GM12878 (cell line): ENCODE results near the gene CHRM4. TPM values are rescaled to one million over a fixed set of nuclear protein-coding genes. Genes with fewer than 3 reads are reported as not detected.

Experiments used
- ATAC-seq: fragments of 200-7000 bp; cut with Tn5 transposase; 3 replicates; pipeline ENCODE4 v1.9.1; 2020; ENCODE audit warnings: mild to moderate bottlenecking, moderate library complexity
- BruUV-seq: library from RNA; stranded (reverse); fragments of 400-500 nt; replicated peaks from 2 replicates; lab custom pipeline; 2021; lab: Mats Ljungman, UMichigan
- CTCF ChIA-PET: fragments of 300-600 bp; sonication (Branson Sonifier 250); formaldehyde crosslinking; extraction: SDS; loops from one replicate; lab custom pipeline; 2021; ENCODE audit warnings: inconsistent platforms; lab: Yijun Ruan, JAX
- POLR2A ChIA-PET: fragments of 350-600 bp; formaldehyde crosslinking; extraction: SDS; loops from one replicate; lab custom pipeline; 2021; ENCODE audit warnings: inconsistent platforms; lab: Charles Lee
- RAD21 ChIA-PET: fragments of 300-600 bp; sonication (Branson Sonifier 250); formaldehyde crosslinking; loops from one replicate; lab custom pipeline; 2023; ENCODE audit warnings: antibody characterized with exemption; ENCODE audit not compliant: unreplicated experiment; lab: Charles Lee
- SMC1A ChIA-PET: fragments of 300-600 bp; sonication (Branson Sonifier 250); formaldehyde crosslinking; loops from one replicate; lab custom pipeline; 2023; ENCODE audit not compliant: unreplicated experiment, uncharacterized antibody; lab: Charles Lee
- DNase-seq: peaks from one replicate; pipeline ENCODE4 v3.0.0-alpha.2; 2011; ENCODE audit warnings: low read depth, low spot score
- FAIRE-seq: peaks from 3 replicates; lab custom pipeline; 2011; peaks lifted over from hg19 to GRCh38; lab: Jason Lieb, UNC
- H2AFZ ChIP-seq: 2 replicates; pipeline ENCODE4 v1.6.0; 2011; ENCODE audit warnings: low read depth, low read length, control low read depth; ENCODE audit not compliant: control insufficient read depth
- H3K27ac ChIP-seq: 2 replicates; pipeline ENCODE4 v1.5.1; 2011; ENCODE audit warnings: control low read depth; ENCODE audit not compliant: control insufficient read depth, insufficient read depth
- H3K27me3 ChIP-seq, 2 experiments: replicated peaks in 1 of 2; 2 replicates each; pipeline versions ENCODE4 v1.6.0 to v1.6.1; 2011; ENCODE audit warnings: low read length in 1 of 2; ENCODE audit not compliant: control insufficient read depth in 2 of 2, insufficient read depth in 2 of 2
- H3K36me3 ChIP-seq, 2 experiments: 2 replicates each; pipeline ENCODE4 v1.5.1; 2011; ENCODE audit warnings: low read length in 1 of 2; ENCODE audit not compliant: control insufficient read depth in 2 of 2, insufficient read depth in 2 of 2
- H3K4me1 ChIP-seq: 2 replicates; pipeline ENCODE4 v1.6.1; 2011; ENCODE audit warnings: mild to moderate bottlenecking, low read length, moderate library complexity, mixed read lengths; ENCODE audit not compliant: control insufficient read depth, insufficient read depth
- H3K4me2 ChIP-seq: 2 replicates; pipeline ENCODE4 v1.6.0; 2011; ENCODE audit warnings: control low read depth; ENCODE audit not compliant: control insufficient read depth, insufficient read depth
- H3K4me3 ChIP-seq: fragments of 200-600 bp; sonication (generic); 2 replicates; pipeline ENCODE4 v1.5.1; 2016
- H3K79me2 ChIP-seq: 2 replicates; pipeline ENCODE4 v1.6.0; 2011; ENCODE audit warnings: low read length; ENCODE audit not compliant: control insufficient read depth, insufficient read depth
- H3K9ac ChIP-seq: 2 replicates; pipeline ENCODE4 v1.8.0; 2011; ENCODE audit warnings: low read length, control low read depth, mixed read lengths; ENCODE audit not compliant: control insufficient read depth, insufficient read depth
- H3K9me3 ChIP-seq: replicated peaks from 3 replicates; pipeline ENCODE4 v1.5.1; 2011; ENCODE audit warnings: mild to moderate bottlenecking, low read length; ENCODE audit not compliant: control insufficient read depth, insufficient read depth
- H4K20me1 ChIP-seq: 2 replicates; pipeline ENCODE4 v1.6.0; 2011; ENCODE audit not compliant: control insufficient read depth, insufficient read depth
- BMI1 ChIP-seq: fragments of 450-650 bp; IDR thresholded peaks from 2 replicates; pipeline ENCODE4 v1.6.1; 2016; ENCODE audit warnings: mild to moderate bottlenecking, moderate library complexity, borderline replicate concordance
- EP300 ChIP-seq, 2 experiments: fragments of 150-350 bp in 1 of 2; IDR thresholded peaks; 2 replicates each; pipeline ENCODE4 v1.6.1; 2011 to 2012; ENCODE audit warnings: low read depth in 2 of 2, low read length in 2 of 2, borderline replicate concordance in 1 of 2, improper control_type of control experiment in 1 of 2, inconsistent platforms in 1 of 2; ENCODE audit not compliant: control insufficient read depth in 1 of 2
- MEF2A ChIP-seq: IDR thresholded peaks from 2 replicates; pipeline ENCODE4 v1.6.1; 2011; ENCODE audit warnings: low read depth, mild to moderate bottlenecking, low read length, moderate library complexity; ENCODE audit not compliant: insufficient read depth
- MYB ChIP-seq: fragments of 150-350 bp; IDR thresholded peaks from 2 replicates; pipeline ENCODE4 v1.6.1; 2014; ENCODE audit warnings: mild to moderate bottlenecking, low read depth, low read length, borderline replicate concordance
- PKNOX1 ChIP-seq: fragments of 450-650 bp; IDR thresholded peaks from 2 replicates; pipeline ENCODE4 v1.6.1; 2016; ENCODE audit warnings: mild to moderate bottlenecking
- SMC3 ChIP-seq: IDR thresholded peaks from 2 replicates; pipeline ENCODE4 v1.6.1; 2011; ENCODE audit warnings: low read length, improper control_type of control experiment, borderline replicate concordance
- WGBS: methylation state at CpG from one replicate; pipeline ENCODE4 v1.1.6; 2016; ENCODE audit warnings: low lambda C conversion rate; ENCODE audit not compliant: insufficient replicate concordance, insufficient coverage; ENCODE audit errors: missing lambda C conversion rate; 5-methylcytosine and 5-hydroxymethylcytosine counted together
- in situ Hi-C: fragments of 300-500 bp; cut with MboI; formaldehyde crosslinking; loops from 9 replicates; pipeline ENCODE4 v1.14.3; 2018; ENCODE audit warnings: mixed read lengths
- intact Hi-C: fragments of 100-400 bp; cut with micrococcal nuclease; formaldehyde crosslinking; loops from one replicate; pipeline ENCODE4 v1.14.2; 2022; ENCODE audit not compliant: unreplicated experiment
- polyA plus RNA-seq, 11 experiments: library from polyadenylated mRNA; depleted of rRNA in 4 of 11; unstranded in 6 of 11; stranded (reverse) in 5 of 11; fragments of >200 nt; fragmentation: Nextera tagmentation in 4 of 11; fragmentation: Illumina TruSeq in 1 of 11; extraction: Ambion mirVana in 4 of 11; extraction: Trizol in 1 of 11; gene quantifications; 1 replicate in 1 of 11; 2 replicates in 10 of 11; pipeline versions ENCODE4 v1.2.1 to v1.2.3, GENCODE V29; 2011 to 2016; ENCODE audit warnings: inconsistent platforms in 2 of 11, missing spikeins in 2 of 11, low read depth in 1 of 11
- total RNA-seq, 4 experiments: library from RNA; depleted of rRNA in 3 of 4; stranded (reverse); fragments of >200 nt in 3 of 4; fragmentation: Illumina TruSeq in 1 of 4; extraction: Trizol in 1 of 4; gene quantifications; 2 replicates each; pipeline versions ENCODE4 v1.2.1 to v1.2.3, GENCODE V29; 2013 to 2021

CHRM4 gene
- total and polyA plus RNA-seq, 10 of the 15 experiments (the other 5 are each of a cell fraction or from before 2014, with no cell fraction given): 0.12 to 0.23 (median 0.13) TPM; not detected in 7

GRCh38 chr11:46338636-46338987 lies 53.0 kb downstream of the CHRM4 start:
- no peak overlapping the region for H3K27ac ChIP-seq
- no peak for TF ChIP-seq EP300 (IDR thresholded peaks at IDR 0.05; ENCODE audit: borderline replicate concordance in 1 of 2, control insufficient read depth in 1 of 2, low read depth in 2 of 2, low read length in 2 of 2)
- no peak for TF ChIP-seq MYB
- TF ChIP-seq MEF2A: no peak
- no peak for TF ChIP-seq BMI1
- no peak for TF ChIP-seq PKNOX1
- TF ChIP-seq SMC3: no peak
- no TSS peak for BruUV-seq
- no peaks in the 10 kb centered on the region for H3K9me3 ChIP-seq
- no peaks in the 10 kb centered on the region for H3K79me2 ChIP-seq
- CTCF ChIA-PET: interaction anchor here (1.1 to 1.2 kb wide), 2 partner anchors 9 to 29 kb away, joined by 3 read pairs; no protein-coding TSS in a partner anchor
- POLR2A ChIA-PET: interaction anchor here (0.6 kb wide), 1 partner anchor 95 kb away, joined by 3 read pairs; no protein-coding TSS in a partner anchor
- FAIRE-seq (no peak), ATAC-seq (no peak), DNase-seq (no peak)
- H3K4me1 ChIP-seq: no peaks in the 10 kb centered on the region
- peaks cover 5 to 11% of the 10 kb centered on the region in 2 experiments for H3K27me3 ChIP-seq
- no peak overlapping the region for H3K9ac ChIP-seq
- no peaks in the 10 kb centered on the region for H4K20me1 ChIP-seq
- RAD21 ChIA-PET: interaction anchor here (0.6 kb wide), 1 partner anchor 188 kb away, joined by 3 read pairs; no protein-coding TSS in a partner anchor
- SMC1A ChIA-PET: interaction anchor here (0.7 kb wide), 1 partner anchor 113 kb away, joined by 3 read pairs; no protein-coding TSS in a partner anchor
- WGBS: 41% methylated on average over 9 of the region's 9 CpGs
- in situ Hi-C loops (no loop called here), intact Hi-C loops (no loop called here)
- H3K4me2 ChIP-seq: no peak overlapping the region
- H3K36me3 ChIP-seq: no peaks in the 10 kb centered on the region
- no peak overlapping the region for H2AFZ ChIP-seq
- no peak overlapping the region for H3K4me3 ChIP-seq
